ENCODE data around the gene CEP164.

CEP164 gene

GRCh38 chr11:117421041-117421440 lies 93.4 kb downstream of the CEP164 start:
- Histone ChIP-seq H3K9ac (ENCODE audit: low read depth, low read length) (no peak overlapping the region), H3K9me3 (ENCODE audit: control insufficient read depth, insufficient read depth, low read length) (no peaks in the 10 kb centered on the region), H3K36me3 (ENCODE audit: insufficient read depth, low read length) (no peaks in the 10 kb centered on the region), H3K4me1 (ENCODE audit: insufficient read depth, low read length) (no peaks in the 10 kb centered on the region)

- Histone ChIP-seq H3K9ac (ENCODE audit: low read depth, low read length) (no peak overlapping the region), H3K4me1 (ENCODE audit: insufficient read depth, low read length) (no peaks in the 10 kb centered on the region), H3K9me3 (ENCODE audit: control insufficient read depth, insufficient read depth, low read length) (no peaks in the 10 kb centered on the region), H3K36me3 (ENCODE audit: insufficient read depth, low read length) (no peaks in the 10 kb centered on the region)
These were observed 93.8 kb downstream of the CEP164 start for GRCh38 chr11:117421476-117421875.

DNA sequence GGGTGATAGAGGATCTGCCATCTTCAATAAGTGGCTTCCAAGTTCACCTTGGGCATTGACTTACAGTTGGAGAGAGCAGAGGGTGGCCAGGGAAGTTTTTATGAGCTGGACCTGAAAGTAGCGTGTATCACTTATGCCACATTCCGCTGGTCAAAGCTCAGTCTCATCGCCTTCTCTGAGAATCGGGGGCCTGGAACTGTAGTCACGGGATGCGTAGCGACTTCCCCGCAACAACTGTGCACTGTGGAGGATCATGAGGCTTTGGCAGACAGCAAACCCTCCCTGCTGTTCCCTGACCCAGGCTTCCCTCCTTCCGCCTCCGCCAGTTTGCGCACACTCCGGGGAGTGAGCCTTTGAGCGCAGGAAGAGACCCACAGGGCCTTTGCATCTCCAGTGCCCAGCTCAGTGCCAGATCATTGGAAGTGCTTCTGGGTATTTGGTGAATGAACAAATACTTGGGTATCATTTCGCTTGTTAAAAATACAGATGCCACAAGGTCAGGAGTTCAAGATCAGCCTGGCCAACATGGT lies 95.5 kb downstream of the CEP164 start:
- Histone ChIP-seq H3K9ac (ENCODE audit: low read depth, low read length) (no peak overlapping the region), H3K36me3 (ENCODE audit: insufficient read depth, low read length) (no peaks in the 10 kb centered on the region), H3K9me3 (ENCODE audit: control insufficient read depth, insufficient read depth, low read length) (no peaks in the 10 kb centered on the region), H3K4me1 (ENCODE audit: insufficient read depth, low read length) (no peaks in the 10 kb centered on the region)

DNA sequence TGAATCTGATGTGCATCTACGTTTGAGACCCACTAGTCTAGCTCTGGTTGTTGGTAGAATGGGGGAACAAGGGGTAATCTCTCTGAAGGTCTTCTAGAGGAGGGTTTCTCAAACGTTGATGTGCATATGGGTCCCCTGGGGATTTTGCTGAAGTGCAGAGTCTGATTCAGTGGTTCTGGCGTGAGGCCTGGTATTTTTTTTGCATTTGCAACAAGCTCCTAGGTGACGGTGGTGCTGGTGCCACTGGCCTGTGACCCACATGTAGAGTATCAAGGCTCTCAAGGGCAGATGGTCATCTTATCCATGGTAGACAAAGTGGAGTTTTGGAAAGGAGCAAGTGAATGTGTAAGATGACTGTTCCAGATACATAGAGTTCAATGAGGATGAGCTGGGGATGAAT lies 97.1 kb downstream of the CEP164 start:
- H3K4me1 ChIP-seq (ENCODE audit: insufficient read depth, low read length), result no peaks in the 10 kb centered on the region; the same call in 1 of the 2 replicates
- no peaks in the 10 kb centered on the region for H3K36me3 ChIP-seq (ENCODE audit: insufficient read depth, low read length)
- no peaks in the 10 kb centered on the region for H3K9me3 ChIP-seq (ENCODE audit: control insufficient read depth, insufficient read depth, low read length)
- H3K9ac ChIP-seq (ENCODE audit: low read depth, low read length), result no peak overlapping the region

GRCh38 chr11:117425679-117426296 lies 98.1 kb downstream of the CEP164 start:
- Histone ChIP-seq H3K9ac (ENCODE audit: low read depth, low read length) (no peak overlapping the region), H3K36me3 (ENCODE audit: insufficient read depth, low read length) (no peaks in the 10 kb centered on the region), H3K4me1 (ENCODE audit: insufficient read depth, low read length) (no peaks in the 10 kb centered on the region; the same call in 1 of the 2 replicates), H3K9me3 (ENCODE audit: control insufficient read depth, insufficient read depth, low read length) (no peaks in the 10 kb centered on the region)

DNA sequence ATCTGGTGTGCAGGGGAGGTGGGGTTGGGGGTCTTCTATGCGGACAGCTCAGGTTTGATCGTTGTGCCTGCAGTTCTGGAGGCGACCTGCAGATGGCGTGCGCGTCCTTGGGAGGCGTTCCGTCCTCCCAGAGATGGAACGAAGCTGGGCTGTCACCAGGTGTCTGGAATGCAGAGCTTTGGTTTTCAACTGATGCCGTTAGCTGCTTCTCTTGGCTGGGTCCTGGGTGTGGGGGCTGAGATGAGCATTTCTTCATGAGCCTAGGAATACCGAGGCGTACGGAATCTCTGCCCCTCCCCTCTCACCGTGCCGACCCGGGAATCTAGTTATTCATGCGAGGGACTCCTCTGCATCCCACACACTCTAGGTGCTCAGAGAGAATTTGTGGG lies 98.6 kb downstream of the CEP164 start:
- Histone ChIP-seq H3K36me3 (ENCODE audit: insufficient read depth, low read length) (no peaks in the 10 kb centered on the region), H3K4me1 (ENCODE audit: insufficient read depth, low read length) (no peaks in the 10 kb centered on the region; the same call in 1 of the 2 replicates), H3K9ac (ENCODE audit: low read depth, low read length) (no peak overlapping the region), H3K9me3 (ENCODE audit: control insufficient read depth, insufficient read depth, low read length) (no peaks in the 10 kb centered on the region)

GRCh38 chr11:117426941-117427340 lies 99.3 kb downstream of the CEP164 start:
- H3K36me3 ChIP-seq (ENCODE audit: insufficient read depth, low read length), result no peaks in the 10 kb centered on the region
- no peak overlapping the region for H3K9ac ChIP-seq (ENCODE audit: low read depth, low read length)
- no peaks in the 10 kb centered on the region; the same call in 1 of the 2 replicates for H3K4me1 ChIP-seq (ENCODE audit: insufficient read depth, low read length)

DNA sequence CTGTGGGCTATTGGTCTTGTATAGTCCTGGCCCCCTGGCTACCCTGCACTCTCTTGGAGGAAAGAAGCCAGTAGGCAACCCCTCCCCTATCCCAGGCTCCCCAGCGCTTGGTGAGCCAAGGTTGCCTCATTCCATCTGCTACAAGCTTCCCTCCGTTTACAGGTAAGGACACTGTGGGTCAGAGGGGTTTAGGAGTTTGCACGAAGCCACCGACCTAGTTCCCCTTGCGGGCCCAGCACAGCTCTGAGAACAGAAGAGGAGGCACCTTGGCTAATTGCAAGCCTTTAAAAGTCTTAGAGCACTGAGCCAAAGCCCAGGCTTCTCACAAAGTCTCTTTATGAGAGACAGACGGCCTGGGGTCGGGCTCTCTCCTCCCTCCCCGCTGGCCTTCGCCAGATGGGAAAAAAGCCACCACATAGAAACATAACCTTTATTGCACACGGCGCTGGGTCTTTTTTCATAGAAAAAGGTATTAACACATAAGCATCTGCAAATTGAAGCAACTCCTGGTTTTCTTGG lies 99.8 kb downstream of the CEP164 start:
- H3K9ac ChIP-seq (ENCODE audit: low read depth, low read length), result no peak overlapping the region
- no peaks in the 10 kb centered on the region for H3K36me3 ChIP-seq (ENCODE audit: insufficient read depth, low read length)
- H3K9me3 ChIP-seq (ENCODE audit: control insufficient read depth, insufficient read depth, low read length), result no peaks in the 10 kb centered on the region
- H3K4me1 ChIP-seq (ENCODE audit: insufficient read depth, low read length), result no peaks in the 10 kb centered on the region; the same call in 1 of the 2 replicates

More at GRCh38 chr11:117426941-117427340, 99.3 kb downstream of the CEP164 start:
- H3K9me3 ChIP-seq (ENCODE audit: control insufficient read depth, insufficient read depth, low read length), result no peaks in the 10 kb centered on the region

- Histone ChIP-seq H3K9me3 (ENCODE audit: control insufficient read depth, insufficient read depth, low read length) (no peaks in the 10 kb centered on the region), H3K9ac (ENCODE audit: low read depth, low read length) (no peak overlapping the region), H3K36me3 (ENCODE audit: insufficient read depth, low read length) (no peaks in the 10 kb centered on the region), H3K4me1 (ENCODE audit: insufficient read depth, low read length) (no peaks in the 10 kb centered on the region; the same call in 1 of the 2 replicates)
These were observed 100.7 kb downstream of the CEP164 start for GRCh38 chr11:117428186-117428855.

GRCh38 chr11:117428856-117429229 lies 101.2 kb downstream of the CEP164 start:
- Histone ChIP-seq H3K9me3 (ENCODE audit: control insufficient read depth, insufficient read depth, low read length) (no peaks in the 10 kb centered on the region), H3K4me1 (ENCODE audit: insufficient read depth, low read length) (no peaks in the 10 kb centered on the region; the same call in 1 of the 2 replicates), H3K36me3 (ENCODE audit: insufficient read depth, low read length) (no peaks in the 10 kb centered on the region), H3K9ac (ENCODE audit: low read depth, low read length) (no peak overlapping the region)

DNA sequence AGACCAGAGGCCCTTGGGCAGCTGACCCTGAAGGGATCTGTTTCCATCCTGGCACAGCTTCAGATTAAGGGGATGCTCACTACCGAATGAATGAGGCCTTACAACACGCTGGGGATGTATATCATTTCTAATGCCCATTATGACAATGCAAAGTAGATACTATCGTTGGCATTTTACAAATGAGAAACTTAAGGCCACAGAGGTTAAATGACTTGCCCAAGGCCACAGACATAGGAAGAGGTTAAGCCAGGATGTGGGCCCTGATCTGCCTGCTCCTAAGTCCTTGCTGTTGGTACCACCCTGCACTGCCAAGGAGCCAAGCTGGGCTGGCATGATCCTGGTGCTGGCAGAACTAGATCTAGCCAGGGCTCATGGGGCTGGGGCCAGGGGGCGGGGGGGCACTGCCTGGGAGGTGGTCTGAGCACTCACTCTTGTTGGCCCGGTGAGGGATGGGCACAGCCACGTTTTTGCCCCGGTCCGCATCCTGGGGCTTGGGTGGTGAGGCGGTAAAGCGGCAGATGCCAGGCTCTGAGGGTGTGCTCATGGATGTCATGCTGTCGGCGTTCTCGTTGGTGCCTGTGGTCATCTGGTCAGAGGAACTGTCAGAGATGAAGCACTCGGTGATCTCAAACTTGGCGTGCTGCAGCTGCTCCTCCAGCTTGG lies 102.8 kb downstream of the CEP164 start:
- no peaks in the 10 kb centered on the region; the same call in 1 of the 2 replicates for H3K4me1 ChIP-seq (ENCODE audit: insufficient read depth, low read length)
- no peaks in the 10 kb centered on the region for H3K36me3 ChIP-seq (ENCODE audit: insufficient read depth, low read length)
- H3K9me3 ChIP-seq (ENCODE audit: control insufficient read depth, insufficient read depth, low read length), result no peaks in the 10 kb centered on the region
- no peak overlapping the region for H3K9ac ChIP-seq (ENCODE audit: low read depth, low read length)

DNA sequence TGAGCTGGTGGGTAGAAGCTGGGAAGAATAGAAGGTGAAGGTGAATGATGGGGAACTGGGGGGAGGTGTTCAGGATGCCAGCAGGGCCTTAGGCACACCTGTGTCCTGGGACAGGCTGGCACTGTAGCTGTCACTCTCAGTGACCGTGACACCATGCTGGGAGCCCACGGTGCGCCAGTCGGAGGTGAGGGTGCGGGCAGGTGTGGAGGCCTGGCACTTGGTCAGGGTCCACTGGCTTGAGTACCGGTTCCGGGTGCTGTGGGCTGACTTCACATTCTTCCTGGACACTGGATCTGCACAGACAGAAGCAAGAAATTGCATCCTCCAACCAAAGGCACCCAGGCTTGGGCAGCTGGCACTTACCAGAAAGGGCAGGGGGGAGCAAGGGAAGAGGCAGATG lies 103.8 kb downstream of the CEP164 start:
- no peaks in the 10 kb centered on the region for H3K36me3 ChIP-seq (ENCODE audit: insufficient read depth, low read length)
- no peaks in the 10 kb centered on the region; the same call in 1 of the 2 replicates for H3K4me1 ChIP-seq (ENCODE audit: insufficient read depth, low read length)
- H3K9me3 ChIP-seq (ENCODE audit: control insufficient read depth, insufficient read depth, low read length), result no peaks in the 10 kb centered on the region
- H3K9ac ChIP-seq (ENCODE audit: low read depth, low read length), result no peak overlapping the region

- Histone ChIP-seq H3K9me3 (ENCODE audit: control insufficient read depth, insufficient read depth, low read length) (no peaks in the 10 kb centered on the region), H3K9ac (ENCODE audit: low read depth, low read length) (no peak overlapping the region), H3K4me1 (ENCODE audit: insufficient read depth, low read length) (no peaks in the 10 kb centered on the region; the same call in 1 of the 2 replicates), H3K36me3 (ENCODE audit: insufficient read depth, low read length) (no peaks in the 10 kb centered on the region)
These were observed 106.1 kb downstream of the CEP164 start for GRCh38 chr11:117433717-117434116.

DNA sequence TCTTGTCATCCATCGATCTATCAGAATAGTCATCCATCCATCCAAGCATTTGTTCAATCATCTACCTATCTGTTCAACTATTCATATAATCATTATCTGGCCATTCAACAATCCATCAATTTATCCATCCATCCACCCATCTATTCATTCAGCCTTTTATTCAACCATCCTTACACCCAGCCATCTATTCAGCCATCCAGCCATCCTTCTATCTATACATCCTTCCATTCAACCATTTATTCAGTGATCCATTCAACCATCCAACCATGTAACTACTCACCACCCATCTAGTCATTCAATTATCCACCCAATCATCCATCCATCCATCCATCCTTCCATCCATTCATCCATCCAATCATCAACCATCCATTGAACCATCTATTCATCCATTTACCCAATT lies 106.8 kb downstream of the CEP164 start:
- Histone ChIP-seq H3K36me3 (ENCODE audit: insufficient read depth, low read length) (no peaks in the 10 kb centered on the region), H3K4me1 (ENCODE audit: insufficient read depth, low read length) (no peaks in the 10 kb centered on the region; the same call in 1 of the 2 replicates), H3K9ac (ENCODE audit: low read depth, low read length) (no peak overlapping the region), H3K9me3 (ENCODE audit: control insufficient read depth, insufficient read depth, low read length) (no peaks in the 10 kb centered on the region)

Data from ES-I3 (cell line).